ENCODE data around the gene DNAAF9.

Gene DNAAF9

GRCh38 chr20:3371754-3372153 lies 35.7 kb downstream of the DNAAF9 start:
- Histone ChIP-seq H4K20me1 (no peaks in the 10 kb centered on the region; a peak in 1 of 22 replicates), H3K4me3 (no peak overlapping the region), H3K9ac (no peak overlapping the region), H3K27ac (peak overlapping the region in 2 of 11 experiments; percentile 31 to 37; a peak in 3 of 22 replicates), H3K9me3 (replicated peaks in 1 of 11) (peaks cover 0 to 24% (median 8%) of the 10 kb centered on the region in 11 experiments; a peak in 10 of 22 replicates), H3K36me3 (peaks cover 69 to 89% (median 77%) of the 10 kb centered on the region in 11 experiments), H3K4me1 (peaks cover 17 to 44% (median 27%) of the 10 kb centered on the region in 10 experiments), H3K4me2 (peak overlapping the region in 4 of 11 experiments; percentile 33 to 73 (median 60); a peak in 8 of 22 replicates), H3K27me3 (no peaks in the 10 kb centered on the region)
- TF ChIP-seq Cebpa-rat (IDR thresholded peaks at IDR 0.05): no peak

GRCh38 chr20:3367089-3367488 lies 40.4 kb downstream of the DNAAF9 start:
- Histone ChIP-seq H3K27ac (peak overlapping the region in 8 of 11 experiments; percentile 7 to 57 (median 37); a peak in 12 of 22 replicates), H4K20me1 (no peaks in the 10 kb centered on the region; a peak in 1 of 22 replicates), H3K27me3 (no peaks in the 10 kb centered on the region), H3K9me3 (replicated peaks in 1 of 11) (peaks cover 0 to 33% (median 8%) of the 10 kb centered on the region in 11 experiments; a peak in 11 of 22 replicates), H3K4me3 (peak overlapping the region in 4 of 10 experiments; percentile 3 to 32 (median 14); a peak in 4 of 20 replicates), H3K36me3 (peaks cover 45 to 89% (median 64%) of the 10 kb centered on the region in 11 experiments), H3K4me1 (peaks cover 4 to 37% (median 30%) of the 10 kb centered on the region in 10 experiments), H3K4me2 (peak overlapping the region in 9 of 11 experiments; percentile 59 to 90 (median 67); a peak in 17 of 22 replicates), H3K9ac (peak overlapping the region in 7 of 11 experiments; percentile 4 to 57 (median 33); a peak in 9 of 22 replicates)
- TF ChIP-seq Cebpa-rat (IDR thresholded peaks at IDR 0.05): no peak

GRCh38 chr20:3364323-3365013 lies 43.0 kb downstream of the DNAAF9 start:
- peaks cover 26 to 98% (median 54%) of the 10 kb centered on the region in 11 experiments for H3K36me3 ChIP-seq
- H4K20me1 ChIP-seq: no peaks in the 10 kb centered on the region
- H3K27me3 ChIP-seq: no peaks in the 10 kb centered on the region
- TF ChIP-seq Cebpa-rat (IDR thresholded peaks at IDR 0.05): no peak
- no peak overlapping the region for H3K4me3 ChIP-seq
- H3K4me1 ChIP-seq: peaks cover 0 to 36% (median 27%) of the 10 kb centered on the region in 10 experiments; a peak in 17 of 20 replicates
- no peak overlapping the region for H3K4me2 ChIP-seq
- no peak overlapping the region for H3K9ac ChIP-seq
- no peak overlapping the region for H3K27ac ChIP-seq
- H3K9me3 ChIP-seq (replicated peaks in 1 of 11): peaks cover 0 to 13% (median 0%) of the 10 kb centered on the region in 11 experiments; a peak in 4 of 22 replicates

- no peaks in the 10 kb centered on the region for H4K20me1 ChIP-seq
- H3K27me3 ChIP-seq: no peaks in the 10 kb centered on the region
- H3K4me2 ChIP-seq: no peak overlapping the region
- H3K4me1 ChIP-seq: no peaks in the 10 kb centered on the region
- no peak overlapping the region for H3K4me3 ChIP-seq
- H3K36me3 ChIP-seq: peaks cover 25 to 100% (median 44%) of the 10 kb centered on the region in 11 experiments; a peak in 20 of 22 replicates
- no peak overlapping the region for H3K27ac ChIP-seq
- no peak for TF ChIP-seq Cebpa-rat (IDR thresholded peaks at IDR 0.05)
- no peak overlapping the region for H3K9ac ChIP-seq
- H3K9me3 ChIP-seq (replicated peaks in 1 of 11): peaks cover 0 to 2% (median 0%) of the 10 kb centered on the region in 11 experiments; a peak in 3 of 22 replicates
Observed at GRCh38 chr20:3360752-3361151, 46.7 kb downstream of the DNAAF9 start.

- peaks cover 20 to 97% (median 35%) of the 10 kb centered on the region in 11 experiments; a peak in 18 of 22 replicates for H3K36me3 ChIP-seq
- no peak overlapping the region for H3K4me2 ChIP-seq
- no peak overlapping the region for H3K27ac ChIP-seq
- H3K4me1 ChIP-seq: no peaks in the 10 kb centered on the region
- H3K9ac ChIP-seq: no peak overlapping the region
- H4K20me1 ChIP-seq: no peaks in the 10 kb centered on the region; a peak in 1 of 22 replicates
- no peaks in the 10 kb centered on the region for H3K27me3 ChIP-seq
- no peak for TF ChIP-seq Cebpa-rat (IDR thresholded peaks at IDR 0.05)
- no peak overlapping the region for H3K4me3 ChIP-seq
- H3K9me3 ChIP-seq (replicated peaks in 1 of 11): no peaks in the 10 kb centered on the region
Observed at GRCh38 chr20:3358676-3359340, 48.7 kb downstream of the DNAAF9 start.
